Measurements from ENCODE around the gene WBP2. TPM values are rescaled to one million over a fixed set of nuclear protein-coding genes. Genes with fewer than 3 reads are reported as not detected.
A peak's percentile ranks its signal among the peaks of the same experiment; 100 is the strongest.

WBP2 gene
- polyA plus RNA-seq, 3 donors, result 62.4 to 93.3 (median 67.9) TPM

- WGBS (ENCODE audit: insufficient coverage), result 39% methylated on average over 8 of the region's 20 CpGs
- Histone ChIP-seq H3K4me1 (ENCODE audit: control insufficient read depth in 1 of 2, insufficient read depth in 2 of 2, low read length in 2 of 2) (peaks cover 14 to 29% of the 10 kb centered on the region in 2 donors), H3K36me3 (replicated peaks in 1 of 2; ENCODE audit: control insufficient read depth in 1 of 2, insufficient read depth in 2 of 2, low read length in 2 of 2) (peaks cover 76 to 90% of the 10 kb centered on the region in 2 donors), H3K9me3 (replicated peaks in 1 of 2; ENCODE audit: control insufficient read depth in 1 of 2, insufficient read depth in 1 of 2, low read length in 2 of 2) (no peaks in the 10 kb centered on the region), H3K27me3 (ENCODE audit: control insufficient read depth in 2 of 2, insufficient read depth in 2 of 2, low read length in 2 of 2) (no peaks in the 10 kb centered on the region), H3K9ac (ENCODE audit: insufficient read depth, low read length, poor library complexity, severe bottlenecking) (peak overlapping the region; percentile 43), H3K27ac (ENCODE audit: low read depth in 1 of 2, low read length in 2 of 2) (peak overlapping the region; percentile 66 to 87), H3K4me3 (replicated peaks in 1 of 3; ENCODE audit: low read depth in 2 of 3, low read length in 3 of 3) (no peak overlapping the region), H3K4me2 (replicated peaks; ENCODE audit: extremely low read depth, low read length, poor library complexity, severe bottlenecking) (peak overlapping the region; percentile 11), H4K20me1 (ENCODE audit: insufficient read depth, low read length) (peaks cover 82% of the 10 kb centered on the region), H2AFZ (ENCODE audit: insufficient read depth, low read depth, low read length, poor library complexity, severe bottlenecking) (no peak overlapping the region), H3K79me2 (ENCODE audit: insufficient read depth, low read length) (peaks cover 2% of the 10 kb centered on the region)
- peaks cover 30% of the 10 kb centered on the region for H3K4me1 Mint-ChIP-seq
- H3K9me3 Mint-ChIP-seq, result no peaks in the 10 kb centered on the region
- DNase-seq, result no peak
- intact Hi-C loops (cut with micrococcal nuclease), result no loop called here
- TF ChIP-seq CTCF (IDR thresholded peaks at IDR 0.05), result no peak
- peaks cover 0 to 2% (median 2%) of the 10 kb centered on the region in 3 donors for H3K27me3 Mint-ChIP-seq (ENCODE audit: low read depth in 3 of 3)
- H3K4me3 Mint-ChIP-seq, result no peak overlapping the region
- peak overlapping the region; percentile 87 to 95 (median 93) for H3K27ac Mint-ChIP-seq
- H3K36me3 Mint-ChIP-seq, result peaks cover 68 to 96% of the 10 kb centered on the region in 2 donors
These were observed 22.3 kb downstream of the WBP2 start for GRCh38 chr17:75832652-75833400.

GRCh38 chr17:75832164-75832651 lies 22.9 kb downstream of the WBP2 start:
- WGBS (ENCODE audit: insufficient coverage), result 33% methylated on average over 8 of the region's 10 CpGs
- H3K4me3 Mint-ChIP-seq, result peak overlapping the region in 1 of 2 donors; percentile 39
- no peaks in the 10 kb centered on the region for H3K9me3 Mint-ChIP-seq
- H3K27ac ChIP-seq (ENCODE audit: low read depth in 1 of 2, low read length in 2 of 2), result peak overlapping the region; percentile 66 to 87
- H3K36me3 ChIP-seq (replicated peaks in 1 of 2; ENCODE audit: control insufficient read depth in 1 of 2, insufficient read depth in 2 of 2, low read length in 2 of 2), result peaks cover 77 to 90% of the 10 kb centered on the region in 2 donors
- intact Hi-C loops (cut with micrococcal nuclease), result no loop called here
- H4K20me1 ChIP-seq (ENCODE audit: insufficient read depth, low read length), result peaks cover 84% of the 10 kb centered on the region
- H3K79me2 ChIP-seq (ENCODE audit: insufficient read depth, low read length), result no peaks in the 10 kb centered on the region
- H3K4me1 ChIP-seq (ENCODE audit: control insufficient read depth in 1 of 2, insufficient read depth in 2 of 2, low read length in 2 of 2), result peaks cover 14 to 29% of the 10 kb centered on the region in 2 donors
- H3K36me3 Mint-ChIP-seq, result peaks cover 62 to 90% of the 10 kb centered on the region in 2 donors
- TF ChIP-seq CTCF (IDR thresholded peaks at IDR 0.05), result no peak
- peaks cover 31% of the 10 kb centered on the region for H3K4me1 Mint-ChIP-seq
- peak overlapping the region; percentile 43 for H3K9ac ChIP-seq (ENCODE audit: insufficient read depth, low read length, poor library complexity, severe bottlenecking)
- peak overlapping the region; percentile 87 to 95 (median 93) for H3K27ac Mint-ChIP-seq
- H3K27me3 ChIP-seq (ENCODE audit: control insufficient read depth in 2 of 2, insufficient read depth in 2 of 2, low read length in 2 of 2), result no peaks in the 10 kb centered on the region
- no peaks in the 10 kb centered on the region for H3K9me3 ChIP-seq (replicated peaks in 1 of 2; ENCODE audit: control insufficient read depth in 1 of 2, insufficient read depth in 1 of 2, low read length in 2 of 2)
- H3K27me3 Mint-ChIP-seq (ENCODE audit: low read depth in 3 of 3), result peaks cover 0 to 2% (median 2%) of the 10 kb centered on the region in 3 donors
- H3K4me3 ChIP-seq (replicated peaks in 1 of 3; ENCODE audit: low read depth in 2 of 3, low read length in 3 of 3), result no peak overlapping the region
- peak; percentile 57 to 85 (median 76) for DNase-seq
- H3K4me2 ChIP-seq (replicated peaks; ENCODE audit: extremely low read depth, low read length, poor library complexity, severe bottlenecking), result peak overlapping the region; percentile 11
- H2AFZ ChIP-seq (ENCODE audit: insufficient read depth, low read depth, low read length, poor library complexity, severe bottlenecking), result no peak overlapping the region

All from CD14-positive monocyte (primary cell).